ENCODE data around the gene DYSF. TPM values are rescaled to one million over a fixed set of nuclear protein-coding genes. Genes with fewer than 3 reads are reported as not detected.

The DYSF gene
- total and polyA plus RNA-seq, 2 donors (not counting 3 experiments of a cell fraction or from before 2014, with no cell fraction given): 50.9 to 152 TPM

DNA sequence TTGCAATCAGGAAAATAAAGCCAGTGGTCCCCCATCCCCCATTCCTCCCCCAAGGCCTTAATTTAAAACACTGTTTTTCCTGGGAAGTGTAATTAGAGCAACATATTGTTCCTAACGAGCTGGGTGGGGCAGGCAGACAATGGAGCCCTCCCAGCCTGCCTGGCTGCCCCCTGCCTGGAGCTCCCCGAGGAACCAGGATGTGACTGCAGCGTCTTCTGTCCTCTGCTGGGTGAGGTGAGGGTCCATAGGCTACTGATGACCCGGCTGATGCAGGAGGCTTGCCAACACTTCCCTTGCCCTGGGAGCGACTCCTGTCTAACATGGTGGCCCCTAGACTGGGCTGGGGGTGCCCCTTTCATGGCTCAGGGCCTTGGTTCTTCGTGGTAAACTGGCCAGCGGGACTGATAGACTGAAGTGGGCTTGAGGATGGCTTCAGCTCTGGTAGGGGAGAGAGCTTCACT is 152.4 kb downstream of the DYSF start:
- peak overlapping the region; percentile 74 for H3K27ac ChIP-seq (ENCODE audit: insufficient read depth, low read depth, low read length)
- no peak for DNase-seq (ENCODE audit: low read depth, low spot score)
- H3K4me1 ChIP-seq (ENCODE audit: control insufficient read depth, extremely low read depth, insufficient read depth, low read length): peaks cover 45% of the 10 kb centered on the region
- dilution Hi-C loops (cut with MboI; ENCODE audit: extremely low pct_ligation_motif_present, low sequenced_read_pairs): no loop called here
- FAIRE-seq: peak; percentile 24
- ChIA-PET CTCF (no interaction called here), POLR2A (no interaction called here)
- intact Hi-C loops (cut with micrococcal nuclease): loop anchor here (2.0 to 10.0 kb wide), 5 partner anchors 49 to 957 kb away; partner anchors contain the start of gene DYSF
- no peaks in the 10 kb centered on the region for H4K20me1 ChIP-seq (replicated peaks; ENCODE audit: control insufficient read depth, extremely low read depth, insufficient read depth, low read length)
- H3K36me3 ChIP-seq (ENCODE audit: control insufficient read depth in 2 of 2, extremely low read depth in 1 of 2, insufficient read depth in 2 of 2, low read length in 2 of 2): peaks cover 0 to 6% of the 10 kb centered on the region in 2 experiments
- no peaks in the 10 kb centered on the region for H3K27me3 ChIP-seq (ENCODE audit: control insufficient read depth in 2 of 2, insufficient read depth in 2 of 2, low read length in 2 of 2)
- no peak overlapping the region for H3K9ac ChIP-seq (replicated peaks; ENCODE audit: extremely low read depth, insufficient read depth, low read length)
- no peaks in the 10 kb centered on the region for H3K79me2 ChIP-seq (ENCODE audit: control insufficient read depth, insufficient read depth, low read length)
- H3K4me3 ChIP-seq (replicated peaks in 1 of 3; ENCODE audit: insufficient read depth in 1 of 3, low read depth in 1 of 3, low read length in 3 of 3): no peak overlapping the region
- no peaks in the 10 kb centered on the region for H3K9me1 ChIP-seq (replicated peaks; ENCODE audit: control insufficient read depth, extremely low read depth, insufficient read depth, low read length)
- TF ChIP-seq POLR2A (IDR thresholded peaks at IDR 0.05; ENCODE audit: low read depth, low read length): no peak
- TF ChIP-seq POLR2AphosphoS5 (IDR thresholded peaks at IDR 0.05; ENCODE audit: insufficient read depth, low read depth, low read length): no peak
- TF ChIP-seq EZH2 (IDR thresholded peaks at IDR 0.05; ENCODE audit: borderline replicate concordance, low read depth, low read length, severe bottlenecking): no peak
- TF ChIP-seq MYC (IDR thresholded peaks at IDR 0.05; ENCODE audit: low read depth, low read length): no peak
- TF ChIP-seq, protein P1, sequence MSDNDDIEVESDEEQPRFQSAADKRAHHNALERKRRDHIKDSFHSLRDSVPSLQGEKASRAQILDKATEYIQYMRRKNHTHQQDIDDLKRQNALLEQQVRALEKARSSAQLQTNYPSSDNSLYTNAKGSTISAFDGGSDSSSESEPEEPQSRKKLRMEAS (IDR thresholded peaks at IDR 0.05; ENCODE audit: insufficient read depth, insufficient read length): no peak
- no peak for TF ChIP-seq GATA2 (IDR thresholded peaks at IDR 0.05; ENCODE audit: insufficient read depth, insufficient read length, low read depth, low read length)
- no peak for TF ChIP-seq FOS (IDR thresholded peaks at IDR 0.05; ENCODE audit: borderline replicate concordance, insufficient read depth, low read length)
- H3K4me2 ChIP-seq (ENCODE audit: insufficient read depth, low read length): no peak overlapping the region
- BruUV-seq (replicated peaks): no TSS peak
- H2AFZ ChIP-seq (ENCODE audit: low read depth, low read length): no peak overlapping the region
- no peaks in the 10 kb centered on the region for H3K9me3 ChIP-seq (replicated peaks; ENCODE audit: control insufficient read depth, insufficient read depth, low read length)

DNA sequence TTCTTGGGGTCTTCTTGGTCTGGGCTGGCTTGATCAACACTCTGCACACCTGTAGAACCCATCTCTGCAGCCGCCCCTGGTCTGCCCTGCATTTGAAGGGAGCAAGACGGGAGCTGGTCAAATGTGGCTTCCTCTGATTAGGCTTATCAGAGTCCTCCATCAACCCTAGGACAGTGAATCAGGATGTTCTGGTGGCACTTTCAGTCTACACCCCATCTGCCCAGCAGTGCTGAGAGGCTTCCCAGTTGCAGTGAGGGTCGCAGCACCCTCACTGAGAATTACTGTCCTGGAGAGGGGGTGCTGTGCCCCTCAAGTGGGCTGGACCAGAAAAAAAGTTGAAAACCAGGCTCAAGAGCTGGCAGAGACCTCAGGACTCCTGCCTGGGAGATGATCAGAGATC is 152.9 kb downstream of the DYSF start:
- Histone ChIP-seq H3K9me3 (replicated peaks; ENCODE audit: control insufficient read depth, insufficient read depth, low read length) (no peaks in the 10 kb centered on the region), H3K4me3 (replicated peaks in 1 of 3; ENCODE audit: insufficient read depth in 1 of 3, low read depth in 1 of 3, low read length in 3 of 3) (no peak overlapping the region), H2AFZ (ENCODE audit: low read depth, low read length) (no peak overlapping the region), H3K27ac (ENCODE audit: insufficient read depth, low read depth, low read length) (no peak overlapping the region), H3K4me2 (ENCODE audit: insufficient read depth, low read length) (no peak overlapping the region), H4K20me1 (replicated peaks; ENCODE audit: control insufficient read depth, extremely low read depth, insufficient read depth, low read length) (no peaks in the 10 kb centered on the region), H3K27me3 (ENCODE audit: control insufficient read depth in 2 of 2, insufficient read depth in 2 of 2, low read length in 2 of 2) (no peaks in the 10 kb centered on the region), H3K9ac (replicated peaks; ENCODE audit: extremely low read depth, insufficient read depth, low read length) (no peak overlapping the region), H3K9me1 (replicated peaks; ENCODE audit: control insufficient read depth, extremely low read depth, insufficient read depth, low read length) (no peaks in the 10 kb centered on the region), H3K4me1 (ENCODE audit: control insufficient read depth, extremely low read depth, insufficient read depth, low read length) (peaks cover 45% of the 10 kb centered on the region), H3K36me3 (ENCODE audit: control insufficient read depth in 2 of 2, extremely low read depth in 1 of 2, insufficient read depth in 2 of 2, low read length in 2 of 2) (peaks cover 0 to 6% of the 10 kb centered on the region in 2 experiments), H3K79me2 (ENCODE audit: control insufficient read depth, insufficient read depth, low read length) (no peaks in the 10 kb centered on the region)
- no peak for TF ChIP-seq POLR2AphosphoS5 (IDR thresholded peaks at IDR 0.05; ENCODE audit: insufficient read depth, low read depth, low read length)
- TF ChIP-seq POLR2A (IDR thresholded peaks at IDR 0.05; ENCODE audit: low read depth, low read length): no peak
- TF ChIP-seq MYC (IDR thresholded peaks at IDR 0.05; ENCODE audit: low read depth, low read length): no peak
- no peak for TF ChIP-seq GATA2 (IDR thresholded peaks at IDR 0.05; ENCODE audit: insufficient read depth, insufficient read length, low read depth, low read length)
- no peak for TF ChIP-seq FOS (IDR thresholded peaks at IDR 0.05; ENCODE audit: borderline replicate concordance, insufficient read depth, low read length)
- TF ChIP-seq, protein P1 (IDR thresholded peaks at IDR 0.05; ENCODE audit: insufficient read depth, insufficient read length): no peak
- TF ChIP-seq, protein P2, sequence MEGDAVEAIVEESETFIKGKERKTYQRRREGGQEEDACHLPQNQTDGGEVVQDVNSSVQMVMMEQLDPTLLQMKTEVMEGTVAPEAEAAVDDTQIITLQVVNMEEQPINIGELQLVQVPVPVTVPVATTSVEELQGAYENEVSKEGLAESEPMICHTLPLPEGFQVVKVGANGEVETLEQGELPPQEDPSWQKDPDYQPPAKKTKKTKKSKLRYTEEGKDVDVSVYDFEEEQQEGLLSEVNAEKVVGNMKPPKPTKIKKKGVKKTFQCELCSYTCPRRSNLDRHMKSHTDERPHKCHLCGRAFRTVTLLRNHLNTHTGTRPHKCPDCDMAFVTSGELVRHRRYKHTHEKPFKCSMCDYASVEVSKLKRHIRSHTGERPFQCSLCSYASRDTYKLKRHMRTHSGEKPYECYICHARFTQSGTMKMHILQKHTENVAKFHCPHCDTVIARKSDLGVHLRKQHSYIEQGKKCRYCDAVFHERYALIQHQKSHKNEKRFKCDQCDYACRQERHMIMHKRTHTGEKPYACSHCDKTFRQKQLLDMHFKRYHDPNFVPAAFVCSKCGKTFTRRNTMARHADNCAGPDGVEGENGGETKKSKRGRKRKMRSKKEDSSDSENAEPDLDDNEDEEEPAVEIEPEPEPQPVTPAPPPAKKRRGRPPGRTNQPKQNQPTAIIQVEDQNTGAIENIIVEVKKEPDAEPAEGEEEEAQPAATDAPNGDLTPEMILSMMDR (IDR thresholded peaks at IDR 0.05; ENCODE audit: extremely low read depth in 1 of 2, insufficient read depth in 1 of 2, low read depth in 1 of 2, low read length in 2 of 2): no peak
- TF ChIP-seq JUN (IDR thresholded peaks at IDR 0.05; ENCODE audit: borderline replicate concordance, insufficient read depth, insufficient read length, low read depth): no peak
- TF ChIP-seq EZH2 (IDR thresholded peaks at IDR 0.05; ENCODE audit: borderline replicate concordance, low read depth, low read length, severe bottlenecking): no peak
- ChIA-PET POLR2A (no interaction called here), CTCF (no interaction called here)
- FAIRE-seq: no peak
- dilution Hi-C loops (cut with MboI; ENCODE audit: extremely low pct_ligation_motif_present, low sequenced_read_pairs): no loop called here
- no peak for DNase-seq (ENCODE audit: low read depth, low spot score)
- intact Hi-C loops (cut with micrococcal nuclease): loop anchor here (5.0 to 10.0 kb wide), 2 partner anchors 151 to 546 kb away; partner anchors contain the start of gene DYSF
- no TSS peak for BruUV-seq (replicated peaks)

All from endothelial cell of umbilical vein (primary cell).